Measurements from ENCODE around the gene CLPTM1L.

Gene CLPTM1L

DNA sequence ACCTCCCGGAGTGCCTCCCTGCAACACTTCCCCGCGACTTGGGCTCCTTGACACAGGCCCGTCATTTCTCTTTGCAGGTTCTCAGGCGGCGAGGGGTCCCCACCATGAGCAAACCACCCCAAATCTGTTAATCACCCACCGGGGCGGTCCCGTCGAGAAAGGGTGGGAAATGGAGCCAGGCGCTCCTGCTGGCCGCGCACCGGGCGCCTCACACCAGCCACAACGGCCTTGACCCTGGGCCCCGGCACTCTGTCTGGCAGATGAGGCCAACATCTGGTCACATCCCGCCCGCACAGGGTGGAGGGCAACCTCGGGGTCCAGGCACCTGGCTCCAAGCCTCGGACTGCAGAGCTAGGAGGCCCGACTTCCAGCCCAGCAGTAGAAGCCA lies 49.3 kb downstream of the CLPTM1L start:
- Histone ChIP-seq H3K4me3 (ENCODE audit: low read depth in 1 of 2, low read length in 1 of 2) (no peak overlapping the region), H3K27ac (no peak overlapping the region), H3K9me3 (no peaks in the 10 kb centered on the region), H3K27me3 (peaks cover 55% of the 10 kb centered on the region), H3K36me3 (no peaks in the 10 kb centered on the region), H3K4me1 (ENCODE audit: control insufficient read depth in 1 of 2, insufficient read depth in 1 of 2, low read depth in 1 of 2, low read length in 1 of 2) (no peaks in the 10 kb centered on the region)
- TF ChIP-seq, protein P1, sequence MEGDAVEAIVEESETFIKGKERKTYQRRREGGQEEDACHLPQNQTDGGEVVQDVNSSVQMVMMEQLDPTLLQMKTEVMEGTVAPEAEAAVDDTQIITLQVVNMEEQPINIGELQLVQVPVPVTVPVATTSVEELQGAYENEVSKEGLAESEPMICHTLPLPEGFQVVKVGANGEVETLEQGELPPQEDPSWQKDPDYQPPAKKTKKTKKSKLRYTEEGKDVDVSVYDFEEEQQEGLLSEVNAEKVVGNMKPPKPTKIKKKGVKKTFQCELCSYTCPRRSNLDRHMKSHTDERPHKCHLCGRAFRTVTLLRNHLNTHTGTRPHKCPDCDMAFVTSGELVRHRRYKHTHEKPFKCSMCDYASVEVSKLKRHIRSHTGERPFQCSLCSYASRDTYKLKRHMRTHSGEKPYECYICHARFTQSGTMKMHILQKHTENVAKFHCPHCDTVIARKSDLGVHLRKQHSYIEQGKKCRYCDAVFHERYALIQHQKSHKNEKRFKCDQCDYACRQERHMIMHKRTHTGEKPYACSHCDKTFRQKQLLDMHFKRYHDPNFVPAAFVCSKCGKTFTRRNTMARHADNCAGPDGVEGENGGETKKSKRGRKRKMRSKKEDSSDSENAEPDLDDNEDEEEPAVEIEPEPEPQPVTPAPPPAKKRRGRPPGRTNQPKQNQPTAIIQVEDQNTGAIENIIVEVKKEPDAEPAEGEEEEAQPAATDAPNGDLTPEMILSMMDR (IDR thresholded peaks at IDR 0.05) = no peak

DNA sequence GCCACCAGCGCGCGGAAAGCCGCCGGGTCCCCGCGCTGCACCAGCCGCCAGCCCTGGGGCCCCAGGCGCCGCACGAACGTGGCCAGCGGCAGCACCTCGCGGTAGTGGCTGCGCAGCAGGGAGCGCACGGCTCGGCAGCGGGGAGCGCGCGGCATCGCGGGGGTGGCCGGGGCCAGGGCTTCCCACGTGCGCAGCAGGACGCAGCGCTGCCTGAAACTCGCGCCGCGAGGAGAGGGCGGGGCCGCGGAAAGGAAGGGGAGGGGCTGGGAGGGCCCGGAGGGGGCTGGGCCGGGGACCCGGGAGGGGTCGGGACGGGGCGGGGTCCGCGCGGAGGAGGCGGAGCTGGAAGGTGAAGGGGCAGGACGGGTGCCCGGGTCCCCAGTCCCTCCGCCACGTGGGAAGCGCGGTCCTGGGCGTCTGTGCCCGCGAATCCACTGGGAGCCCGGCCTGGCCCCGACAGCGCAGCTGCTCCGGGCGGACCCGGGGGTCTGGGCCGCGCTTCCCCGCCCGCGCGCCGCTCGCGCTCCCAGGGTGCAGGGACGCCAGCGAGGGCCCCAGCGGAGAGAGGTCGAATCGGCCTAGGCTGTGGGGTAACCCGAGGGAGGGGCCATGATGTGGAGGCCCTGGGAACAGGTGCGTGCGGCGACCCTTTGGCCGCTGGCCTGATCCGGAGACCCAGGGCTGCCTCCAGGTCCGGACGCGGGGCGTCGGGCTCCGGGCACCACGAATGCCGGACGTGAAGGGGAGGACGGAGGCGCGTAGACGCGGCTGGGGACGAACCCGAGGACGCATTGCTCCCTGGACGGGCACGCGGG lies 49.9 kb downstream of the CLPTM1L start, which contains the start of gene TERT:
TERT (minus strand) TSS at position 234 of the 815 bp plus-strand sequence; CDS start at position 155, 79 bp downstream.
- Histone ChIP-seq H3K27ac (no peak within 1 kb of the TSS), H3K4me1 (ENCODE audit: control insufficient read depth in 1 of 2, insufficient read depth in 1 of 2, low read depth in 1 of 2, low read length in 1 of 2) (no peaks in the 10 kb centered on the region), H3K9me3 (no peaks in the 10 kb centered on the region), H3K36me3 (no peaks in the 10 kb centered on the region), H3K4me3 (ENCODE audit: low read depth in 1 of 2, low read length in 1 of 2) (no peak within 1 kb of the TSS), H3K27me3 (peaks cover 55% of the 10 kb centered on the region)
- TF ChIP-seq, protein P1 (IDR thresholded peaks at IDR 0.05) = no peak

DNA sequence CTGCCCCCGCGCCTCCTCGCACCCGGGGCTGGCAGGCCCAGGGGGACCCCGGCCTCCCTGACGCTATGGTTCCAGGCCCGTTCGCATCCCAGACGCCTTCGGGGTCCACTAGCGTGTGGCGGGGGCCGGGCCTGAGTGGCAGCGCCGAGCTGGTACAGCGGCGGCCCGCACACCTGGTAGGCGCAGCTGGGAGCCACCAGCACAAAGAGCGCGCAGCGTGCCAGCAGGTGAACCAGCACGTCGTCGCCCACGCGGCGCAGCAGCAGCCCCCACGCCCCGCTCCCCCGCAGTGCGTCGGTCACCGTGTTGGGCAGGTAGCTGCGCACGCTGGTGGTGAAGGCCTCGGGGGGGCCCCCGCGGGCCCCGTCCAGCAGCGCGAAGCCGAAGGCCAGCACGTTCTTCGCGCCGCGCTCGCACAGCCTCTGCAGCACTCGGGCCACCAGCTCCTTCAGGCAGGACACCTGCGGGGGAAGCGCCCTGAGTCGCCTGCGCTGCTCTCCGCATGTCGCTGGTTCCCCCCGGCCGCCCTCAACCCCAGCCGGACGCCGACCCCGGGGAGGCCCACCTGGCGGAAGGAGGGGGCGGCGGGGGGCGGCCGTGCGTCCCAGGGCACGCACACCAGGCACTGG lies 50.6 kb downstream of the CLPTM1L start:
- TF ChIP-seq, protein P1 (IDR thresholded peaks at IDR 0.05) = no peak
- H3K4me3 ChIP-seq (ENCODE audit: low read depth in 1 of 2, low read length in 1 of 2) = no peak overlapping the region
- H3K36me3 ChIP-seq = no peaks in the 10 kb centered on the region
- H3K4me1 ChIP-seq (ENCODE audit: control insufficient read depth in 1 of 2, insufficient read depth in 1 of 2, low read depth in 1 of 2, low read length in 1 of 2) = no peaks in the 10 kb centered on the region
- H3K9me3 ChIP-seq = no peaks in the 10 kb centered on the region
- H3K27me3 ChIP-seq = peaks cover 55% of the 10 kb centered on the region
- no peak overlapping the region for H3K27ac ChIP-seq

DNA sequence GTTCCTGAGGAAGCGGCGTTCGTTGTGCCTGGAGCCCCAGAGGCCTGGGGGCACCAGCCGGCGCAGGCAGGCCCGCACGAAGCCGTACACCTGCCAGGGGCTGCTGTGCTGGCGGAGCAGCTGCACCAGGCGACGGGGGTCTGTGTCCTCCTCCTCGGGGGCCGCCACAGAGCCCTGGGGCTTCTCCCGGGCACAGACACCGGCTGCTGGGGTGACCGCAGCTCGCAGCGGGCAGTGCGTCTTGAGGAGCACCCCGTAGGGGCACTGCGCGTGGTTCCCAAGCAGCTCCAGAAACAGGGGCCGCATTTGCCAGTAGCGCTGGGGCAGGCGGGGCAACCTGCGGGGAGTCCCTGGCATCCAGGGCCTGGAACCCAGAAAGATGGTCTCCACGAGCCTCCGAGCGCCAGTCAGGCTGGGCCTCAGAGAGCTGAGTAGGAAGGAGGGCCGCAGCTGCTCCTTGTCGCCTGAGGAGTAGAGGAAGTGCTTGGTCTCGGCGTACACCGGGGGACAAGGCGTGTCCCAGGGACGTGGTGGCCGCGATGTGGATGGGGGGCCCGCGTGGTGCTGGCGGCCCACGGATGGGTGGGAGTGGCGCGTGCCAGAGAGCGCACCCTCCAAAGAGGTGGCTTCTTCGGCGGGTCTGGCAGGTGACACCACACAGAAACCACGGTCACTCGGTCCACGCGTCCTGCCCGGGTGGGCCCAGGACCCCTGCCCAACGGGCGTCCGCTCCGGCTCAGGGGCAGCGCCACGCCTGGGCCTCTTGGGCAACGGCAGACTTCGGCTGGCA lies 51.3 kb downstream of the CLPTM1L start:
- TF ChIP-seq, protein P1 (IDR thresholded peaks at IDR 0.05) = no peak
- Histone ChIP-seq H3K4me1 (ENCODE audit: control insufficient read depth in 1 of 2, insufficient read depth in 1 of 2, low read depth in 1 of 2, low read length in 1 of 2) (no peaks in the 10 kb centered on the region), H3K27me3 (peaks cover 53% of the 10 kb centered on the region), H3K36me3 (no peaks in the 10 kb centered on the region), H3K4me3 (ENCODE audit: low read depth in 1 of 2, low read length in 1 of 2) (no peak overlapping the region), H3K27ac (no peak overlapping the region), H3K9me3 (no peaks in the 10 kb centered on the region)

DNA sequence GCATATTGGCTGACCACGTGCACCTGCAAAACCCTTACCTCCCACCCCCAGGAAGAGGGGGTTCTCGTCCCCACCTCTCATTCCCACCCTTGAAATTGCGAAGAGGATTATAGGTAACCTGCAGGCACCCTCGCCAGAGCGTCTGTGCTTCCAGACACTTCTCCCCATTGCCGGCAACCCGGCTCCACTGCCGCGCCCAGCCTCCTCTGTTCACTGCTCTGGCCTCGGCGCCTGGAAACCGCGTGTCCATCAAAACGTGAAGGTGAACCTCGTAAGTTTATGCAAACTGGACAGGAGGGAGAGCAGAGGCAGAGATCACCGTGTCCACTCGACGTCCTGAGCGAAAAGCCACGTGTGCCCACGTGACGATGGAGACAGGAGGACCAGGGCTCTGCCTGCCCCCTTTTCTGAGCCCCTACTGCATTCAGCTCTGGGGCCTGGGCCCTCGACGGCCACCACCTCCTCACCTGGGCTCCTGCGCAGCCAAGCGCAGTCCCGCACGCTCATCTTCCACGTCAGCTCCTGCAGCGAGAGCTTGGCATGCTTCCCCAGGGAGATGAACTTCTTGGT lies 52.0 kb downstream of the CLPTM1L start:
- Histone ChIP-seq H3K36me3 (no peaks in the 10 kb centered on the region), H3K4me1 (ENCODE audit: control insufficient read depth in 1 of 2, insufficient read depth in 1 of 2, low read depth in 1 of 2, low read length in 1 of 2) (no peaks in the 10 kb centered on the region), H3K9me3 (no peaks in the 10 kb centered on the region), H3K27me3 (peaks cover 50% of the 10 kb centered on the region), H3K4me3 (ENCODE audit: low read depth in 1 of 2, low read length in 1 of 2) (no peak overlapping the region), H3K27ac (no peak overlapping the region)
- TF ChIP-seq, protein P1 (IDR thresholded peaks at IDR 0.05) = no peak
